ENCODE measurements around the gene CNTN4.

Gene CNTN4

DNA sequence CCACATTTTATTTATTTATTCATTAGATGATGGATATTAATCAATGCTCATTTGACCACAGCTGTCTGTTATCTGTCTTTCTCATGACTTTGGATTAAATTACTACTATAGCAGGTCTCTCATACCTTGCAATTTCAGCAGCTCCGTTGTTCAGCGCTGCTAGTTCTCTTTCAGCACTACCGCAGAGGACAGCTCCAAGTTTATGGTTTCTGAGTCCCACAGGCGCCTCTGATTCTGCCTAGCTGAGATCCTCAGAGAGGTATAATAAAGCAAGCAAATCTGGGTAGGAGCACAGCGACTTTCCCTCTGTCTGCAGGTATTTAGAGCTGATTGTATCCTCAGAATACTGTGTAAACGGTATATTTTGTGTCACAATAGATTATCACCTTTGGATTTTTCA lies 204.9 kb downstream of the CNTN4 start:
- no peak overlapping the region for H3K4me3 ChIP-seq (ENCODE audit: low read depth, low read length)
- in situ Hi-C loops (cut with HindIII; ENCODE audit: low sequenced_read_pairs) = no loop called here
- TF ChIP-seq, protein P1, sequence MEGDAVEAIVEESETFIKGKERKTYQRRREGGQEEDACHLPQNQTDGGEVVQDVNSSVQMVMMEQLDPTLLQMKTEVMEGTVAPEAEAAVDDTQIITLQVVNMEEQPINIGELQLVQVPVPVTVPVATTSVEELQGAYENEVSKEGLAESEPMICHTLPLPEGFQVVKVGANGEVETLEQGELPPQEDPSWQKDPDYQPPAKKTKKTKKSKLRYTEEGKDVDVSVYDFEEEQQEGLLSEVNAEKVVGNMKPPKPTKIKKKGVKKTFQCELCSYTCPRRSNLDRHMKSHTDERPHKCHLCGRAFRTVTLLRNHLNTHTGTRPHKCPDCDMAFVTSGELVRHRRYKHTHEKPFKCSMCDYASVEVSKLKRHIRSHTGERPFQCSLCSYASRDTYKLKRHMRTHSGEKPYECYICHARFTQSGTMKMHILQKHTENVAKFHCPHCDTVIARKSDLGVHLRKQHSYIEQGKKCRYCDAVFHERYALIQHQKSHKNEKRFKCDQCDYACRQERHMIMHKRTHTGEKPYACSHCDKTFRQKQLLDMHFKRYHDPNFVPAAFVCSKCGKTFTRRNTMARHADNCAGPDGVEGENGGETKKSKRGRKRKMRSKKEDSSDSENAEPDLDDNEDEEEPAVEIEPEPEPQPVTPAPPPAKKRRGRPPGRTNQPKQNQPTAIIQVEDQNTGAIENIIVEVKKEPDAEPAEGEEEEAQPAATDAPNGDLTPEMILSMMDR (IDR thresholded peaks at IDR 0.05; ENCODE audit: low read depth, low read length, missing control alignments) = no peak
- no peak for DNase-seq (ENCODE audit: low read depth)

DNA sequence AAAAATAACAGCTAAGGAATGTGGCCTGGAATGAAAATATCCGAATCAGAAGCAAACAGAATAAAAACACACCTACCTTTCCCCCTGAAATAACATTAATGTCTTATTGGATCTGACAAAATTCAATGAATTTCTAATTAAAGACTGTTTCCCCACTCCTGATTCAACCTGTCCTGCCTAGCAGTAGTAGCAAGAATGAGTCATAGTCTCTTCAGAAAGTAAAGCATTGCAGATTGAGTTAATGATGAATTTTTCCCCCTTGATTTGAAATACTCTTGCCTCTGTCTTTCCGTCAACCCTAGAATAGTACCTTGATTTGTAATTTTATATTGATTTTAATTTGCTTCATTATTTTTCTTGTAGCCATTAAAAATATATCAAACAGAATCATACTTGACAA lies 212.4 kb downstream of the CNTN4 start:
- in situ Hi-C loops (cut with HindIII; ENCODE audit: low sequenced_read_pairs) = no loop called here

DNA sequence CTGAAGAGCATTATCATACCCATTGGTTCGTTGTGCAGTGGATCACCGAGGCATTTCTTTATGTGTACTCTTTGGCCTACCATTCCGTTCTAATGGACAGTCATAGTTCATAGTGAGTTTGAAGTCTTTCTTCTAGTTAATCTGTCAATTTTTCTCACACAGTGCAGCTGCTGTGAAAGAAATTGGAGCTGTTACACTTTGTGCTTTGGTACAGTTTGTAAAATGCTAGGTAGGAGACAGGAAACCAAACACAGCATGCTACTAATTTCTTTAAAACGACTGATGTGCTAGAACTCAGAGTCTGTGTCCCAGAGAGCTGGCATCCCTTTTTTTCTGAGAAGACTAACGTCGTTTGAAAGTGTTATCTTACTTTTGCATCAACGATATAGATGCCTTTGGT lies 218.9 kb downstream of the CNTN4 start:
- in situ Hi-C loops (cut with HindIII; ENCODE audit: low sequenced_read_pairs) = no loop called here
- DNase-seq (ENCODE audit: low read depth) = no peak
- no peak overlapping the region for H3K4me3 ChIP-seq (ENCODE audit: low read depth, low read length)
- TF ChIP-seq, protein P1 (IDR thresholded peaks at IDR 0.05; ENCODE audit: low read depth, low read length, missing control alignments) = no peak

More for the DNA sequence above, 212.4 kb downstream of the CNTN4 start:
- H3K4me3 ChIP-seq (ENCODE audit: low read depth, low read length) = no peak overlapping the region
- TF ChIP-seq, protein P1 (IDR thresholded peaks at IDR 0.05; ENCODE audit: low read depth, low read length, missing control alignments) = no peak
- DNase-seq (ENCODE audit: low read depth) = no peak

DNA sequence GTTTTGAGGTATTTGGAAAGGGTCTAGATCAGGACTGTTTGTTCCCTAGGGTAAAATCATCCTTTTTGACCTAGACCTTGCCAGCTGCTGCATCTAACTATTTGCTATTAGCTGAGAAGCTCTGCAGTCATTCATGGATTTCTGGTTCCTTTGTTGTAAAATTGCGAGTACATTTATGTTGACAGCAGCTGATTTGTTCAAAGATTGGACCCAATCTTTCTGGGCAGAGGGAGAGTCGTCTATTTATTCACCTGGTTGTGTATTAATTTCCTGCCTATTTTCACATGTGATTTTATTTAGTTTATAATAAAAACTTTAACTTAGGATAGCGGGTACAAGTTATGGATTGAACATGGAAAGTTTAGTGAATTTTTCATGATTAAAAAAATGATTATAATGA lies 236.3 kb downstream of the CNTN4 start:
- no peak for DNase-seq (ENCODE audit: low read depth)
- TF ChIP-seq, protein P1 (IDR thresholded peaks at IDR 0.05; ENCODE audit: low read depth, low read length, missing control alignments) = no peak
- H3K4me3 ChIP-seq (ENCODE audit: low read depth, low read length) = no peak overlapping the region
- in situ Hi-C loops (cut with HindIII; ENCODE audit: low sequenced_read_pairs) = no loop called here

DNA sequence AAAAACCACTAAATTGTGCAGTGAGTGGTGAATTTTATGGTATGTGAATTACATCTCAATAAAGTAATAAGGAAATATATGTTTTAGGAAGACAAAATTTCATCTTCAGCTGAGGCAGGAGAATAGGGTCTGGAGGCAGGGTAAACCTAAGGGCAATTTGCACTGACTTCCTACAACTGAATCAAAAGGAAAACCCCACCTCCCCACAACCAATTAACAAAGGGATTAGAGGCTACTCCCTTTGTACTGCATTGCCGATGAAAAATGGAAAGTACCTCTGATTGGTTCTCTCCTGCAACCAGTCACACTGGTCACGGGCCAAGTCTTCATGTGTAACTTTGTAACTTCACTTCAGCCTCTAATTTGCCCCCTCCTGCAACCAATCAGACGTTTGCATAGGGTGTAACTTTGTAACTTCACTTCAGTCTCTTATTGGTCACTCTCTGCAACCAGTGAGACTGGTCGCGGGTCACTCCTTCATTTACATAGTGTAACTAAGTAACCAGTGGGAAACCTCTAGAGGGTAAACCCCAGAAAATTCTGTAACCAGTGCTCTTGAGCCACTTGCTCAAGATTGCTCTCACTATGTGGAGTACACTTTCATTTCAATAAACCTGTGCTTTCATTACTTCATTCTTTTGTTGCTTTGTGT lies 244.5 kb downstream of the CNTN4 start:
- TF ChIP-seq, protein P1 (IDR thresholded peaks at IDR 0.05; ENCODE audit: low read depth, low read length, missing control alignments) = no peak
- H3K4me3 ChIP-seq (ENCODE audit: low read depth, low read length) = no peak overlapping the region
- no peak for DNase-seq (ENCODE audit: low read depth)
- in situ Hi-C loops (cut with HindIII; ENCODE audit: low sequenced_read_pairs) = no loop called here

DNA sequence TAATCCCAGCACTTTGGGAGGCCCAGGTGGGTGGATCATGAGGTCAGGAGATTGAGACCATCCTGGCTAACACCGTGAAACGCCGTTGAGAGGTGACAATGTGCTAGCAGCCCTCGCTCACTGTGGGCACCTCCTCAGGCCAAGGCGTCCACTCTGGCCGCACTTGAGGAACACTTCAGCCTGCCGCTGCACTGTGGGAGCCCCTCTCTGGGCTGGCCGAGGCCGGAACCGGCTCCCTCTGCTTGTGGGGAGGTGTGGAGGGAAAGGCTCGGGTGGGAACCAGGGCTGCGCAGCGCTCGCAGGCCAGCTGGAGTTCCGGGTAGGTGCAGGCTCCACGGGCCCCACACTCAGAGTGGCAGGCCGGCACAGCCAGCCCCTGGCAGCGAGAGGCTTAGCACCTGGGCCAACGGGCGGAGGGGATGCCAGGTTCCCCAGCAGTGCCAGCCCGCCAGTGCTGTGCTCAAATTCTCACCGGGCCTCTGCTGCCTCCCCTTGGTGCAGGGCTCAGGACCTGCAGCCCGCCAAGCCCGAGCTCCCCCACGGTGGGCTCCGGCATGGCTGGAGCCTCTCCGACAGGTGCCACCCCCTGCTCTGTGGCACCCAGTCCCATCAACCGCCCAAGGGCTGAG lies 253.6 kb downstream of the CNTN4 start:
- no peak for DNase-seq (ENCODE audit: low read depth)
- TF ChIP-seq, protein P1 (IDR thresholded peaks at IDR 0.05; ENCODE audit: low read depth, low read length, missing control alignments) = no peak
- no peak overlapping the region for H3K4me3 ChIP-seq (ENCODE audit: low read depth, low read length)
- in situ Hi-C loops (cut with HindIII; ENCODE audit: low sequenced_read_pairs) = no loop called here
